ENCODE results near the gene SPATA7. TPM values are rescaled to one million over a fixed set of nuclear protein-coding genes. Genes with fewer than 3 reads are reported as not detected.

SPATA7 gene
- 1 to 10 TPM; 1.2 to 1.3 TPM for total RNA-seq
- polyA plus RNA-seq (2013, experiment 1 of 2) = 3.3 TPM
- polyA plus RNA-seq (2013, experiment 2 of 2) = 3.3 TPM
- 0.36 to 9.9 (median 4.3) reads per million in 172 experiments for total RNA-seq

GRCh38 chr14:88385212-88386101 is at the start of gene SPATA7:
Gene SPATA7 (plus strand): TSS chr14:88385657. CDS start chr14:88385819, 162 bp downstream.
- DNase-seq (peak; percentile 56 to 88 (median 71)), ATAC-seq (ENCODE audit: poor library complexity) (peak; percentile 90)
- Mint-ChIP-seq H3K27ac (peak within 1 kb of the TSS; percentile 43), H3K27me3 (no peaks in the 10 kb centered on the region), H3K9me3 (no peaks in the 10 kb centered on the region), H3K4me3 (peak within 1 kb of the TSS; percentile 97), H3K36me3 (ENCODE audit: low read depth) (peaks cover 8% of the 10 kb centered on the region), H3K4me1 (ENCODE audit: low read depth) (peaks cover 24% of the 10 kb centered on the region)
- H3K4me1 ChIP-seq (ENCODE audit: insufficient read depth, low read length) = peaks cover 9% of the 10 kb centered on the region
- H3K27me3 ChIP-seq (ENCODE audit: control insufficient read depth in 1 of 2, insufficient read depth in 2 of 2, low read length in 2 of 2) = no peaks in the 10 kb centered on the region
- intact Hi-C loops (cut with DNase I, micrococcal nuclease) = loop anchor here in 1 of 2 experiments (10.0 kb wide), 1 partner anchor 361 kb away; no protein-coding TSS in a partner anchor
- ChIA-PET CTCF (interaction anchor here (1.0 kb wide), 1 partner anchor 216 kb away, joined by 3 read pairs; no protein-coding TSS in a partner anchor), POLR2A (no interaction called here)
- no peaks in the 10 kb centered on the region for H3K9me3 ChIP-seq (ENCODE audit: control insufficient read depth in 1 of 2, insufficient read depth in 1 of 2, low read length in 2 of 2)
- H3K4me3 ChIP-seq (ENCODE audit: low read length) = peak within 1 kb of the TSS; percentile 91
- no peak for TF ChIP-seq CTCF (IDR thresholded peaks at IDR 0.05)
- peak within 1 kb of the TSS; percentile 23 to 47 for H3K27ac ChIP-seq (ENCODE audit: low read depth in 1 of 2, low read length in 2 of 2)
- H3K36me3 ChIP-seq (ENCODE audit: insufficient read depth, low read length) = no peaks in the 10 kb centered on the region

- H3K4me3 Mint-ChIP-seq = no peak overlapping the region
- H3K36me3 Mint-ChIP-seq (ENCODE audit: low read depth) = no peaks in the 10 kb centered on the region
- CTCF ChIA-PET = no interaction called here
- POLR2A ChIA-PET = no interaction called here
- ATAC-seq (ENCODE audit: poor library complexity) (no peak), DNase-seq (no peak)
- Histone ChIP-seq H3K9me3 (ENCODE audit: control insufficient read depth in 1 of 2, insufficient read depth in 1 of 2, low read length in 2 of 2) (no peaks in the 10 kb centered on the region), H3K4me1 (ENCODE audit: insufficient read depth, low read length) (no peaks in the 10 kb centered on the region), H3K4me3 (ENCODE audit: low read length) (no peak overlapping the region), H3K27me3 (ENCODE audit: control insufficient read depth in 1 of 2, insufficient read depth in 2 of 2, low read length in 2 of 2) (peaks cover 0 to 4% of the 10 kb centered on the region in 2 experiments), H3K36me3 (ENCODE audit: insufficient read depth, low read length) (no peaks in the 10 kb centered on the region), H3K27ac (ENCODE audit: low read depth in 1 of 2, low read length in 2 of 2) (no peak overlapping the region)
- TF ChIP-seq CTCF (IDR thresholded peaks at IDR 0.05) = no peak
- no peaks in the 10 kb centered on the region for H3K9me3 Mint-ChIP-seq
- no peak overlapping the region for H3K27ac Mint-ChIP-seq
- no peaks in the 10 kb centered on the region for H3K4me1 Mint-ChIP-seq (ENCODE audit: low read depth)
- peaks cover 57% of the 10 kb centered on the region for H3K27me3 Mint-ChIP-seq
- intact Hi-C loops (cut with DNase I, micrococcal nuclease) = no loop called here
These were observed 45.1 kb upstream of the SPATA7 start for GRCh38 chr14:88340357-88340756.

- Mint-ChIP-seq H3K27me3 (peaks cover 34% of the 10 kb centered on the region), H3K27ac (no peak overlapping the region), H3K4me3 (no peak overlapping the region), H3K36me3 (ENCODE audit: low read depth) (no peaks in the 10 kb centered on the region), H3K4me1 (ENCODE audit: low read depth) (no peaks in the 10 kb centered on the region), H3K9me3 (no peaks in the 10 kb centered on the region)
- no peak for TF ChIP-seq CTCF (IDR thresholded peaks at IDR 0.05)
- Histone ChIP-seq H3K4me1 (ENCODE audit: insufficient read depth, low read length) (no peaks in the 10 kb centered on the region), H3K27me3 (ENCODE audit: control insufficient read depth in 1 of 2, insufficient read depth in 2 of 2, low read length in 2 of 2) (peaks cover 0 to 4% of the 10 kb centered on the region in 2 experiments), H3K36me3 (ENCODE audit: insufficient read depth, low read length) (no peaks in the 10 kb centered on the region), H3K4me3 (ENCODE audit: low read length) (no peak overlapping the region), H3K27ac (ENCODE audit: low read depth in 1 of 2, low read length in 2 of 2) (no peak overlapping the region), H3K9me3 (ENCODE audit: control insufficient read depth in 1 of 2, insufficient read depth in 1 of 2, low read length in 2 of 2) (no peaks in the 10 kb centered on the region)
- POLR2A ChIA-PET = no interaction called here
- CTCF ChIA-PET = no interaction called here
- DNase-seq (no peak), ATAC-seq (ENCODE audit: poor library complexity) (no peak)
- intact Hi-C loops (cut with DNase I, micrococcal nuclease) = no loop called here
These were observed 42.5 kb upstream of the SPATA7 start for GRCh38 chr14:88342980-88343379.

Data from CD4-positive, alpha-beta T cell (primary cell).